Stimulated activated CD4-positive, alpha-beta T cell treated with anti-CD3 and anti-CD28 coated beads, Interleukin-1b, Interleukin-23, amount 100 ng/mL, for 1 hour (primary cell): ENCODE measurements around the gene BCLAF1.
"Not testable (repeated sequence)": the region's sequence is repeated elsewhere in the genome, so short reads cannot be mapped to it uniquely, and the experiment has no call there.

ENCODE experiments used
- DNase-seq, 2 donors: peaks; one replicate each; pipeline ENCODE4 v3.0.0-alpha.2; 2020; ENCODE audit warnings: low read depth in 2 of 2

The BCLAF1 gene

GRCh38 chr6:136244061-136244616, 45.5 kb downstream of the BCLAF1 start:
- no peak for DNase-seq

GRCh38 chr6:136236466-136237293, 53.0 kb downstream of the BCLAF1 start:
- no peak for DNase-seq

GRCh38 chr6:136235233-136235564, 54.4 kb downstream of the BCLAF1 start:
- no peak for DNase-seq

GRCh38 chr6:136232701-136233100, 56.9 kb downstream of the BCLAF1 start:
- DNase-seq = no peak

GRCh38 chr6:136230219-136230853, 59.3 kb downstream of the BCLAF1 start:
- DNase-seq = no peak

GRCh38 chr6:136228814-136229213, 60.8 kb downstream of the BCLAF1 start:
- no peak for DNase-seq

GRCh38 chr6:136226674-136227377, 62.8 kb downstream of the BCLAF1 start:
- no peak for DNase-seq

GRCh38 chr6:136226027-136226673, 63.5 kb downstream of the BCLAF1 start:
- DNase-seq = peak; percentile 13 to 21

- no peak for DNase-seq
These were observed 64.2 kb downstream of the BCLAF1 start for GRCh38 chr6:136225496-136225895.

- not testable (repeated sequence) for DNase-seq
These were observed 64.7 kb downstream of the BCLAF1 start for GRCh38 chr6:136224974-136225373.

GRCh38 chr6:136216503-136217401, 72.9 kb downstream of the BCLAF1 start:
- no peak for DNase-seq

- no peak for DNase-seq
These were observed 75.8 kb downstream of the BCLAF1 start for GRCh38 chr6:136213853-136214252.

GRCh38 chr6:136213012-136213539, 76.6 kb downstream of the BCLAF1 start:
- no peak for DNase-seq

- DNase-seq = no peak
These were observed 77.0 kb downstream of the BCLAF1 start for GRCh38 chr6:136212608-136213007.

- no peak for DNase-seq
These were observed 79.1 kb downstream of the BCLAF1 start for GRCh38 chr6:136210398-136211165.

GRCh38 chr6:136209496-136209895, 80.2 kb downstream of the BCLAF1 start:
- DNase-seq = no peak

GRCh38 chr6:136208783-136209182, 80.9 kb downstream of the BCLAF1 start:
- DNase-seq = no peak
